Hindlimb muscle (tissue), 1 donor: ENCODE results near the gene NFE2. TPM values are rescaled to one million over a fixed set of nuclear protein-coding genes. Genes with fewer than 3 reads are reported as not detected.

Experiments
- DNase-seq: peaks from one replicate; pipeline ENCODE4 v3.0.0-alpha.2; 2013
- polyA plus RNA-seq: library from polyadenylated mRNA; unstranded; fragments of 120-200 nt; gene quantifications from one replicate; pipeline ENCODE4 v1.2.1, GENCODE V29; 2013; ENCODE audit not compliant: insufficient read length

The NFE2 gene
- polyA plus RNA-seq, 1 donor, result 1.7 TPM

DNA sequence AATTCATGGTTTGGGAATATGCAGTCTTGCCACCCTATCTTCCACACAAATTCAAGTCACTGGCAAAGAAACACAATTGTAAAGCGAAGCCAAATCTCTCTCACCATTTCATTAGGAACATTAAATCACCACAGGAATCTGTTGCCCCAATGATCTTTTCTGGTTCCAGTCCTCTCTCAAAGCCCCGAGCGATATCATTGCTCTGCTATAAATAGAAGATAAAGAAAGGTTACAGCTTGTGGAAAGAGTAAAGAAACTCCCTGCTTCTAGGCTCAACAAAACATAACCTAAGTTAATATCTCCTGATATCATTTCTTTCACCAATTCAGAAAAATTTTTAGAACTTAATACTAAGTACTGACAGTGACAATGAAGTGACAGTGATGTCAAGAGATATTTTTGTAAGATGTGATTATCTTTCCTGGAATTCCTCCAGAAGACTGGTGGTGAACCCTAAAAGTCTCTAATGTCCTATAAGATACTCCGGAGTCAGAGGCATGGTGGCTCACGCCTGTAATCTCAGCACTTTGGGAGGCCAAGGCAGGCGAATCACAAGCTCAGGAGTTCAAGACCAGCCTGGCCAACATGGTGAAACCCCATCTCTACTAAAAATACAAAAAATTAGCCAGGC lies 54.7 kb downstream of the NFE2 start:
- DNase-seq, result no peak

Other genes starting within 250 kb of the NFE2 start
- gene HOXC4, start 247.2 kb downstream of the NFE2 start, polyA plus RNA-seq, result 21.4 TPM
- gene SMUG1, start 112.0 kb downstream of the NFE2 start, polyA plus RNA-seq, result 27.6 TPM
- 65.3 TPM for gene CBX5, start 20.9 kb downstream of the NFE2 start, polyA plus RNA-seq
- gene HNRNPA1, start 20.3 kb downstream of the NFE2 start, polyA plus RNA-seq, result 1,619 TPM
- 124 TPM for gene COPZ1, start 24.1 kb upstream of the NFE2 start, polyA plus RNA-seq
- gene GPR84, start 63.5 kb upstream of the NFE2 start, polyA plus RNA-seq, result 0.17 TPM
- 17.3 TPM for gene ZNF385A, start 83.7 kb upstream of the NFE2 start, polyA plus RNA-seq
- gene ITGA5, start 118.3 kb upstream of the NFE2 start, polyA plus RNA-seq, result 112 TPM
- gene GTSF1, start 172.6 kb upstream of the NFE2 start, polyA plus RNA-seq, result not detected
- 7.1 TPM for gene NCKAP1L, start 196.7 kb upstream of the NFE2 start, polyA plus RNA-seq
- 4.8 TPM for gene PDE1B, start 248.6 kb upstream of the NFE2 start, polyA plus RNA-seq